Spinal cord (tissue), 10 donors: ENCODE results near the gene GNPTG. TPM values are rescaled to one million over a fixed set of nuclear protein-coding genes. Genes with fewer than 3 reads are reported as not detected.
A peak's percentile ranks its signal among the peaks of the same experiment; 100 is the strongest.

Experiments used
- DNase-seq, 6 donors: peaks; one replicate each; pipeline versions ENCODE4 v3.0.0 to v3.0.0-alpha.2; 2013 to 2015; ENCODE audit warnings: low spot score in 6 of 6, low read depth in 4 of 6
- H3K27ac ChIP-seq: one replicate; pipeline ENCODE4 v1.5.1; 2013; ENCODE audit warnings: low read depth, low read length, control low read depth
- H3K27me3 ChIP-seq: one replicate; pipeline ENCODE4 v1.6.1; 2013; ENCODE audit warnings: low read length; ENCODE audit not compliant: control insufficient read depth, insufficient read depth
- H3K36me3 ChIP-seq: one replicate; pipeline ENCODE4 v1.6.1; 2013; ENCODE audit warnings: low read length; ENCODE audit not compliant: control insufficient read depth, insufficient read depth
- H3K4me1 ChIP-seq: one replicate; pipeline ENCODE4 v1.6.1; 2013; ENCODE audit warnings: low read length; ENCODE audit not compliant: control insufficient read depth, insufficient read depth
- H3K4me3 ChIP-seq: one replicate; pipeline ENCODE4 v1.5.1; 2013; ENCODE audit warnings: low read depth, low read length, control low read depth
- H3K9me3 ChIP-seq: one replicate; pipeline ENCODE4 v1.6.1; 2013; ENCODE audit warnings: low read length; ENCODE audit not compliant: control insufficient read depth, insufficient read depth
- WGBS: methylation state at CpG from one replicate; pipeline ENCODE4 v1.1.5; 2013; ENCODE audit warnings: missing lambda C conversion rate; ENCODE audit not compliant: insufficient coverage; 5-methylcytosine and 5-hydroxymethylcytosine counted together
- polyA plus RNA-seq, 2 donors: library from polyadenylated mRNA; unstranded; fragments of 120-200 nt; gene quantifications; one replicate each; pipeline ENCODE4 v1.2.1, GENCODE V29; 2013; ENCODE audit not compliant: insufficient read length in 2 of 2
- total RNA-seq, 2 donors: library from RNA; depleted of rRNA in 1 of 2; stranded (reverse); fragments of 120-200 nt in 1 of 2; fragments of >200 nt in 1 of 2; gene quantifications; one replicate each; pipeline versions ENCODE4 v1.2.3 to v1.2.4, GENCODE V29; 2013 to 2014
- donor health status: healthy.

The GNPTG gene
- total and polyA plus RNA-seq, 4 donors: 33.5 to 127 (median 89.1) TPM

DNA sequence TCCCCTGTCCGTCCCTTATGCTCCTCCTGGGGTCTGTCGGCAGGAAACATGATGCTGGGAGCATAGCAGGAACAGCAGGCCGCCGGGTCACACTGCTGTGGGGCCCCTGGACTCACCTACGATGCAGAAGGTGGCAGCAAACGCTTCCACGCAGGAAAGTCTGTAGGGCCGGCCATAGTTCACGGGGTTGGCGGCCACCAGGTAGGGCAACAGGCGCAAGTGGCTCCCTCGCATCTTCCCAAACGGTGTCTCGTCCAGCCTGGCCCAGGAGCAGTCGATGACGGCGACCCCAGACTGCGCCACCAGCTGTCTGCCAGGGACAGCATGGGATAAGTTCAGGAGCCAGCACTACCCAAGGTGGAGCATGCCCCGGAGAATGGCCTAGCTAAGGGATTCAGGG lies 1.0 kb upstream of the GNPTG start:
- WGBS: 88% methylated on average over 19 of the region's 19 CpGs
- no peaks in the 10 kb centered on the region for H3K27me3 ChIP-seq
- peaks cover 22% of the 10 kb centered on the region for H3K4me1 ChIP-seq
- DNase-seq: no peak
- H3K27ac ChIP-seq: no peak overlapping the region
- peak overlapping the region; percentile 53 for H3K4me3 ChIP-seq
- H3K36me3 ChIP-seq: peaks cover 70% of the 10 kb centered on the region
- H3K9me3 ChIP-seq: no peaks in the 10 kb centered on the region

DNA sequence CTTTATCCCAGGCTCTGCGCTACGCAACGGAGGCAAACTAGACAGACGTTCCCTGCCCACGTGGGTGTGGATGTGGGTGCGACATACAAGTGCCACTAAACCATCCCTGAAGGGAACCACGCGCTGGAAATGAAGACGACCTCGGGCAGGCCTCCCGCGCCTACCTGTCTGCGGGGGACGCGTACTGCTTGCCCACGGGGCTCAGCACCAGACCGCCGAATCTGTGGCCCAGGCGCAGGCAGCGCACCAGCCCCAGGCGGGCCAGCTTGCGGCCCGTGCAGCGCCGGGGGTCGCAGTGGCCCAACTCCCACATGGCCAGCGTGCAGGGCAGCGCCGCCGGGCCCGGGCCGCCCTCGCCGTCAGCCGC lies 533 bp upstream of the GNPTG start:
- peaks cover 70% of the 10 kb centered on the region for H3K36me3 ChIP-seq

DNA sequence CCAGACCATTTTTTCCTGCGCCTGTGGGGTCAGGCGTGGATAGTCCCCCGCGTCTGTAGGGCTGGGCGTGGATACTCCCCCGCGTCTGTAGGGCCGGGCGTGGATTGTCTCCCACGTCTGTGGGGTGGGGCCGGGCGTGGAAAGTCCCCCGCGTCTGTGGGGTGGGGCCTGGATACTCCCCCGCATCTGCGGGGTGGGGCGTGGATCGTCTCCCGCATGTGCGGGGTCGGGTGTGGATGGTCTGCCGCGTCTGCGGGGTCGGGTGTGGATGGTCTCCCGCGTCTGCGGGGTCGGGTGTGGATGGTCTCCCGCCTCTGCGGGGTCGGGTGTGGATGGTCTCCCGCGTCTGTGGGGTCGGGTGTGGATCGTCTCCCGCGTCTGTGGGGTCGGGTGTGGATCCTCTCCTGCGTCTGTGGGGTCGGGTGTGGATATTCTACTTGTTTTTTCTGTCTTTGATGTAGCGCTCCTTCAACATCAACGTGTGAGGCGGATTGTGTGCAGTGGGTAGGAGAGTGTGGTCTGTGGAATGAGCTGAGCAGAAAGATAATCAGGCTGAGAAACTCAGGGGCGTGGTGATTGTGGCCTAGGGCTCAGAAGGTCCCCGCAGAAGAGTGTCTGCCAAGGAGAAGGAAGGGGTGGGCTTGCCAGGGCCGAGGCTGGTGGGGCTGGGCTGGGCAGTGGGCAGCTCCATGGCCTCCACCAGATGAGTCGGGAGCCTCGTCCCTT lies 3.2 kb downstream of the GNPTG start:
- H3K27ac ChIP-seq: no peak overlapping the region
- H3K4me1 ChIP-seq: peaks cover 18% of the 10 kb centered on the region
- H3K36me3 ChIP-seq: peaks cover 58% of the 10 kb centered on the region
- H3K9me3 ChIP-seq: no peaks in the 10 kb centered on the region
- no peak for DNase-seq
- H3K27me3 ChIP-seq: no peaks in the 10 kb centered on the region
- no peak overlapping the region for H3K4me3 ChIP-seq
- whole genome bisulfite sequencing: 90% methylated on average over 49 of the region's 49 CpGs

More for the DNA sequence above, 533 bp upstream of the GNPTG start:
- 1% methylated on average over 35 of the region's 35 CpGs for WGBS
- peak overlapping the region; percentile 53 for H3K4me3 ChIP-seq
- H3K9me3 ChIP-seq: no peaks in the 10 kb centered on the region
- no peaks in the 10 kb centered on the region for H3K27me3 ChIP-seq
- H3K4me1 ChIP-seq: peaks cover 22% of the 10 kb centered on the region
- H3K27ac ChIP-seq: no peak overlapping the region
- no peak for DNase-seq

DNA sequence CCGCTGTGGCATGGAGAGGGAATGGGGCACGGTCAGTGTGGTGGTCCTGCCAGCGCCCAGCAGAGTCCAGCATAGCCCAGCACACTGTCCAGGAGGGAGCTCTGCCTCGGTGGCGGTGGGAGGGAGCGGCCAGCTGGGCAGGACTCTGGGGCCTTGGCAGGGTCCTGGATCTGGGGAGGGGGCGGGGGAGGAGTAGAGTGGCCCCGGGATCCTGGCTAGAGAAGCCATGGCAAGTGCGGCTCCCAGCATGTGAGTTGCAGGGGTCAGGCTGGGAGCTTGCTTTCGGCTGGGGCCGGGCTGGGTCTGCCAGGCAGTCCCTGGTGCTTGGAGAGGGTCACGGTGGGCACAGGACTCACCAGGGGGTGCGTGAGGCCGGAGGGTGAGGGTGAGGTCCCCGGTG lies 3.9 kb downstream of the GNPTG start:
- Histone ChIP-seq H3K9me3 (no peaks in the 10 kb centered on the region), H3K36me3 (peaks cover 57% of the 10 kb centered on the region), H3K4me1 (peaks cover 12% of the 10 kb centered on the region), H3K27ac (no peak overlapping the region), H3K4me3 (no peak overlapping the region), H3K27me3 (no peaks in the 10 kb centered on the region)
- 85% methylated on average over 15 of the region's 15 CpGs for WGBS
- no peak for DNase-seq

DNA sequence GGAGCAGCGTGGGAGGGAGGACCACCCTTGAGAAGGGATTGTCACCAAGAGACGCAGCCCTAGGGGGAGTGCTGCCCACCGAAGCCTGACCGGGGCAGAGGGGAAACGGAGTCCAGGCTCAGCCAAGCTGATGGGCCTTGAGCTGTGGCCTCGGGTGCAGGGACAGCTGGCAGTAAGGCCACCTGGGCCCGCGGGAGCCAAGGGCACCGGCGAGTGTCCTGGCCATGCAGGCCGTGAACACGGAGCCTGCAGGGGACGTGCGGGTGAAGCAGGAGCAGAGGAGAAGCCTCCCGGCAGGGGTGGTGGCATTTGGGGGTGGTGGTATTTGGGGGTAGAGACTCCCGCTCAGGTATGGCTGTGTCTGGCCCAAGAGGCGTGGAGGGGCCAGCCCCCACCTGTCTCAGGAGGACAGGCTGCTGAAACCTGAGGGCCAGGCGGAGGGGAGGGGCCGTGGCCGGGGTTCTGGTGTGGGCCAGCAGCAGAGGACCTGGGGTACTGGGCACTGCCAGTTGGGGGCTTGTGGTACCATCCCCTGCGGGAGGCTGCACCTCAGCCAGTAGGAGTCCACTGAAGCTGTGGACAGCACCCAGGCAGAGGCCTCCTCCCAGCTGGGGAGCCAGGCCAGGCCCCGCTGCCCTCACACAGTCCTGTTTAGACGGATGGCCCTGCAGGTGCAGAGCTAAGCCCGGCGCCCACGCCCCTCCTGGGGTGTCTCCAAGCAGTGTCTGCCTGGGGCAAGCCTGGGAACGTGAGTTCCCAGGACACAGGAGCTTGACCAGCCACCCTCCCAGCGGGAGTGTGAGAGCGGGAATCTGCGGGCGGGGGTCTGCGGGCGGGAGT lies 4.5 kb downstream of the GNPTG start:
- Histone ChIP-seq H3K9me3 (no peaks in the 10 kb centered on the region), H3K4me3 (no peak overlapping the region), H3K27me3 (no peaks in the 10 kb centered on the region), H3K27ac (no peak overlapping the region), H3K36me3 (peaks cover 61% of the 10 kb centered on the region), H3K4me1 (peaks cover 5% of the 10 kb centered on the region)
- DNase-seq: no peak
- 82% methylated on average over 32 of the region's 33 CpGs for WGBS

DNA sequence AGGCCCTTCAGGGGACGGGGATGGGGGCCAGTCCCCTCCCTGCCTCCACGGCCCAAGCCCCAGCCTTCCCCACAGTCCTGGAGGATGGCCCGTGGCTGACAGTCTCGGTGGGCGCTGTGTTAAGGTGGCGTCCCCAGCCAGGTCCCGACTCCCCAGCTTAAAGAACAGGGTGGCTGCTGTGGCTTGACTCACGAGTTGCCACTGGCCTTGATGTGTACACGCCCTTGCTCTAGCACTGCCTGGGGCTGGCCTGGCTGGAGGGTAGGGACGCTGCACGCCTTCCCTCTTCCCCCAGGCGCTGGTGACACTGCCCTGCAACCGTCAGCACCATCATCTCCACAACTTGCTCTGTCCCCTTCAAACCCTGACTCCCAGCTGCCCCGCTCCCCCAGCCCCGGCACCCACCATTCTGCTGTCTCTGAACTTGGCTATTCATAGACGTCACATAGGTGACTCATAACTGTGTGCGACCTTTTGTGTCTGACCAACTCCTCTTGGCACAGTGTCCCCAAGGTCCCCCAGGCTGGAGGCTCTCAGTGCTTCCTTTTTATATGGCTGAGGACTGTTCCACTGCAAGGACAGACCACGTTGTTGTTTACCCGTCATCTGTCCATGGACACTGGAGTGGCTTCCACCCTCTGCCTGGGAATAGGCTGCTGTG lies 6.3 kb downstream of the GNPTG start:
- no peak overlapping the region for H3K27ac ChIP-seq
- no peak for DNase-seq
- peaks cover 2% of the 10 kb centered on the region for H3K4me1 ChIP-seq
- H3K9me3 ChIP-seq: no peaks in the 10 kb centered on the region
- H3K27me3 ChIP-seq: no peaks in the 10 kb centered on the region
- WGBS: 86% methylated on average over 19 of the region's 19 CpGs
- no peak overlapping the region for H3K4me3 ChIP-seq
- H3K36me3 ChIP-seq: peaks cover 78% of the 10 kb centered on the region

DNA sequence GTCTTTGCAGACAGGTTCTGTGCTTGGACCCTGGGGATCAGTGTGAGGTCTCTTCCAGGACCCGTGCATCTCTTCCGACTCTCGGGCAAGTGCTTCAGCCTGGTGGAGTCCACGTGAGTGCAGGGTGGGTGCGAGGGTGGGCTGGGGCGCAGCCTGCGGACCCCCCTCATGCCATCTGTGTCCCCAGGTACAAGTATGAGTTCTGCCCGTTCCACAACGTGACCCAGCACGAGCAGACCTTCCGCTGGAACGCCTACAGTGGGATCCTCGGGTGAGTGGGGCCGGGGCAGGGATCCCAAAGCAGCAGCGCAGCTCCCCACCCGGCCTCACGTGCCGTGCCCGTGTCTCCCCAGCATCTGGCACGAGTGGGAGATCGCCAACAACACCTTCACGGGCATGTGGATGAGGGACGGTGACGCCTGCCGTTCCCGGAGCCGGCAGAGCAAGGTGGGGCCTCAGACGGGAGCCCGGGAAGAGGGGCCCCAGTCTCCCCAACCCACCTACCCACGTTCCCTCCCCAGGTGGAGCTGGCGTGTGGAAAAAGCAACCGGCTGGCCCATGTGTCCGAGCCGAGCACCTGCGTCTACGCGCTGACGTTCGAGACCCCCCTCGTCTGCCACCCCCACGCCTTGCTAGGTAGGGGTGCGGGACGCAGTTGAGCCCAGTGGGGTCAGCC lies 10.1 kb downstream of the GNPTG start:
- Histone ChIP-seq H3K27me3 (no peaks in the 10 kb centered on the region), H3K27ac (no peak overlapping the region), H3K4me3 (no peak overlapping the region), H3K4me1 (no peaks in the 10 kb centered on the region), H3K36me3 (peaks cover 87% of the 10 kb centered on the region), H3K9me3 (no peaks in the 10 kb centered on the region)
- 95% methylated on average over 42 of the region's 43 CpGs for WGBS
- no peak for DNase-seq

DNA sequence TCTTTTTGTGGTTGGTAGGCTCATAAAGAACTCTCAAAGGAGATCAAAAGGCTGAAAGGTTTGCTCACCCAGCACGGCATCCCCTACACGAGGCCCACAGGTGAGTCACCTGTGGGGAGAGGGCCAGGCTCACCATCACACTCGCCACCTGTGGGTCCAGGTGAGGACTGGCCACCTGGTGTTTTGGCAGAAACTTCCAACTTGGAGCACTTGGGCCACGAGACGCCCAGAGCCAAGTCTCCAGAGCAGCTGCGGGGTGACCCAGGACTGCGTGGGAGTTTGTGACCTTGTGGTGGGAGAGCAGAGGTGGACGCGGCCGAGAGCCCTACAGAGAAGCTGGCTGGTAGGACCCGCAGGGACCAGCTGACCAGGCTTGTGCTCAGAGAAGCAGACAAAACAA lies 11.1 kb downstream of the GNPTG start:
- Histone ChIP-seq H3K4me3 (no peak overlapping the region), H3K27ac (no peak overlapping the region), H3K27me3 (no peaks in the 10 kb centered on the region), H3K36me3 (peaks cover 89% of the 10 kb centered on the region), H3K9me3 (no peaks in the 10 kb centered on the region), H3K4me1 (no peaks in the 10 kb centered on the region)
- DNase-seq: no peak
- WGBS: 92% methylated on average over 9 of the region's 11 CpGs

DNA sequence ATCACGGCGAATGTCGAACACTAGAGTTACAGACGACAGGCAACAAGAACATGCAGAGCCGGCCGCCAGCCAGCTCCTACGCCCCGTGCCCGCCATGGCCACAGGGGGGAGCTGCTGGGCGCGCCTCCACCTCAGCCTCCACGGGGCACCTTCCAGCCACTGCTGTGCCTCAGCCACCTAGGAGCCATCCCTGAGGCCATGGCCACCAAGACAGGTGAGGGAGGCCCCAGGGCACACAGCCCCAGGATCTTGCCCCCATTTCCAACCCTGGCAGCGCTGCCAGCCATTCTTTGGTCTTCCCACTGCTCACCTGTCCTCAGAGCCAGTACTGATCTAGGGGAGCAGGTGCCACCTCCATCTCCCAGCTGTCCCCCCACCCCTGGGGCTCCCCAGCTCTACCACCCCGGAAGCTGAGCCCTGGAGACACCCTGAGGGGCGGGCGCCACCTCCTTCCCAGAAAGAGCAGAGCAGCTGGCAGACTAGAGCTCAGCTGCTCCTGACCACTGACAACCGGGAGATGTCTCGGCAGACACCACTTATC lies 11.8 kb downstream of the GNPTG start:
- WGBS: 53% methylated on average over 18 of the region's 18 CpGs
- H3K36me3 ChIP-seq: peaks cover 87% of the 10 kb centered on the region

More for the DNA sequence above, 11.8 kb downstream of the GNPTG start:
- Histone ChIP-seq H3K4me3 (no peak overlapping the region), H3K27ac (no peak overlapping the region), H3K4me1 (no peaks in the 10 kb centered on the region), H3K9me3 (no peaks in the 10 kb centered on the region), H3K27me3 (no peaks in the 10 kb centered on the region)
- peak in 1 of 6 donors; percentile 8 for DNase-seq
